RCC 7860 (cell line): Measurements from ENCODE around the gene OR51E1.

Source experiments
- DNase-seq: peaks from one replicate; pipeline ENCODE4 v3.0.0-alpha.2; 2015; ENCODE audit warnings: low spot score
- FAIRE-seq: peaks from 2 replicates; lab custom pipeline; 2012; peaks lifted over from hg19 to GRCh38; lab: Jason Lieb, UNC

OR51E1 gene

DNA sequence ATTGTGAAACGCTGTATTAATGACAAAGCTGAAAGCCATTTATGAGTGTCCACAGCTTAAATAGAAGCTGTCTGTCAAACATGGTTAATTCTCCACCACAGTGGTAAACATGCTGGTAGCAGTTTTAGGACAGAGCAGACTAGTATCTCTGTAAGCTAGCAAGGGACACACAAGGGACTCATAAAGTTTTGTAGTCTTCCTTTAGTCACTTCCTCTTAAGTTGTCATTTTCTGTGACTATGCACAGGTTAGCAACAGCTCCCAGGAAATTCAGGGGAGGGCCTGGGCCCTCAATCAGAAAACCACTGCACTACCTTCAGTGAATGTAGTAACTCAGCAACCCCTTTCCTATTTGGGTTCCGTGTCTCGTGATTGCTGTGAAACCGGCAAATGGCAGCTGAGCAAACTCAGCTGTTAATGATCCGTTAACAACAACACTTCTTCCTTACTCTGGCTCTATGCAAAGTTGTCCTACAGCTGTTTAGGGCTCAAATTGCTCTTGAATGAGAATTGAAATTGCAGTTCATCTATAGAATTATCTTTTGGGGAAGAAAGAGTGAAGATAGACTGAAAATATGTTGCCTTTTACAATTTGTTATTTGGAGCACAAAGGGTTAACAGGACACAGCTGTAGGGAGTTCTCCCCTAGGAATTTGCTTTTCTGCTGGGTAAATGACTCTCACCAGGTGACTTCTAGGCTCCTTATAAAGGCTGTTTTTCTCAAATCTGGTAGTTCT, 60.4 kb downstream of the OR51E1 start, which contains the start of gene MMP26:
Gene MMP26 (plus strand): TSS at position 731 of the 736 bp plus-strand sequence.
- FAIRE-seq (no peak), DNase-seq (no peak)

DNA sequence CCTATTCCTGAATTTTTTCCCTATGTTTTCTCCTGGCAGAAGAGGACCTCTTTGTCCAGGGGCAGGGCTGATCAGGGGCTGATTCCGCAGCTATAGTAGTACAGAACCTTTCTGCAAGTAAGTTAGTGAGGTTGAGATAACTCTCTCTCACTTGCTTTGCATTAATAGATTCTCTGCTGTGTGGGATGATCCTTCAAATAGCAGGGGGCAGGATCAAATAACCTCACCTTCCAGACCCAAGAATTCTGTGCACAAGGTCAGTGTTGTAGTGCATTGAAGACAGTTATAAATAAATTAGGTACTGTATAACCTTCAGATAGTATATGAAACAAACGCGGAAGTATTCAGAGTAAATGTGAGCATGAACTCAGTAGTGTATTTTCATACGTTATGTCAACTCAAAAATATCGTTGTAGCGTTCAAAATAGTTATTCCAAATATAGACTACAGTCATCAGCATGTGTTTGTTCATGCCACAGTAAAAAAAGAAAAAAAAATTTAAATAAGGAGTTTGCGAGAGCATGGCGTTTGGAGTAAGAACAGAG, 61.1 kb downstream of the OR51E1 start:
- DNase-seq (no peak), FAIRE-seq (no peak)
